WTC11 (cell line): Measurements from ENCODE around the gene USF2. TPM values are rescaled to one million over a fixed set of nuclear protein-coding genes. Genes with fewer than 3 reads are reported as not detected.

Experiments
- ATF1 ChIP-seq: sonication (generic); formaldehyde crosslinking; IDR thresholded peaks from 2 replicates; pipeline ENCODE4 v1.8.1; 2023; ENCODE audit warnings: mild to moderate bottlenecking, moderate library complexity, missing genetic modification reagents
- CBFB ChIP-seq: sonication (generic); formaldehyde crosslinking; IDR thresholded peaks from 2 replicates; pipeline ENCODE4 v1.8.1; 2022; ENCODE audit warnings: mild to moderate bottlenecking, low read depth, missing genetic modification reagents
- CREB1 ChIP-seq: sonication (generic); formaldehyde crosslinking; IDR thresholded peaks from 2 replicates; pipeline ENCODE4 v1.8.0; 2023; ENCODE audit warnings: mild to moderate bottlenecking, missing genetic modification reagents
- FOXK1 ChIP-seq: sonication (generic); formaldehyde crosslinking; IDR thresholded peaks from 2 replicates; pipeline ENCODE4 v1.8.0; 2022; ENCODE audit warnings: mild to moderate bottlenecking, moderate library complexity, missing genetic modification reagents
- GABPB1 ChIP-seq: sonication (generic); formaldehyde crosslinking; IDR thresholded peaks from 2 replicates; pipeline ENCODE4 v1.8.1; 2023; ENCODE audit warnings: mild to moderate bottlenecking, missing genetic modification reagents
- HMGXB4 ChIP-seq: sonication (generic); formaldehyde crosslinking; IDR thresholded peaks from 2 replicates; pipeline ENCODE4 v1.8.1; 2023; ENCODE audit warnings: mild to moderate bottlenecking, moderate library complexity, missing genetic modification reagents
- JUN ChIP-seq: sonication (generic); formaldehyde crosslinking; IDR thresholded peaks from 2 replicates; pipeline ENCODE4 v1.8.0; 2023; ENCODE audit warnings: mild to moderate bottlenecking, missing genetic modification reagents
- MAX ChIP-seq: sonication (generic); formaldehyde crosslinking; IDR thresholded peaks from 2 replicates; pipeline ENCODE4 v1.8.0; 2022; ENCODE audit warnings: mild to moderate bottlenecking, missing genetic modification reagents
- NFYB ChIP-seq: sonication (generic); formaldehyde crosslinking; conservative IDR thresholded peaks from 2 replicates; pipeline ENCODE4 v1.8.0; 2022; ENCODE audit warnings: low read depth, missing genetic modification reagents
- SMAD4 ChIP-seq: sonication (generic); formaldehyde crosslinking; IDR thresholded peaks from 2 replicates; pipeline ENCODE4 v1.8.0; 2022; ENCODE audit warnings: mild to moderate bottlenecking, missing genetic modification reagents
- USF2 ChIP-seq: sonication (generic); formaldehyde crosslinking; IDR thresholded peaks from 2 replicates; pipeline ENCODE4 v1.8.1; 2023; ENCODE audit warnings: mild to moderate bottlenecking, missing genetic modification reagents, moderate library complexity
- ZBTB21 ChIP-seq: sonication (generic); formaldehyde crosslinking; IDR thresholded peaks from 2 replicates; pipeline ENCODE4 v1.8.1; 2023; ENCODE audit warnings: mild to moderate bottlenecking, missing genetic modification reagents, borderline replicate concordance
- ZNF121 ChIP-seq: sonication (generic); formaldehyde crosslinking; IDR thresholded peaks from 2 replicates; pipeline ENCODE4 v1.8.0; 2023; ENCODE audit warnings: missing genetic modification reagents
- ZNF219 ChIP-seq: sonication (generic); formaldehyde crosslinking; IDR thresholded peaks from 2 replicates; pipeline ENCODE4 v1.8.0; 2023; ENCODE audit warnings: missing genetic modification reagents, mild to moderate bottlenecking, borderline replicate concordance
- ZNF232 ChIP-seq: sonication (generic); formaldehyde crosslinking; IDR thresholded peaks from 2 replicates; pipeline ENCODE4 v1.8.0; 2022; ENCODE audit warnings: mild to moderate bottlenecking, missing genetic modification reagents
- ZNF263 ChIP-seq: sonication (generic); formaldehyde crosslinking; IDR thresholded peaks from 2 replicates; pipeline ENCODE4 v1.8.1; 2022; ENCODE audit warnings: low read depth, mild to moderate bottlenecking, moderate library complexity, missing genetic modification reagents
- ZNF281 ChIP-seq: sonication (generic); formaldehyde crosslinking; IDR thresholded peaks from 2 replicates; pipeline ENCODE4 v1.8.0; 2023; ENCODE audit warnings: mild to moderate bottlenecking, missing genetic modification reagents
- ZNF317 ChIP-seq: sonication (generic); formaldehyde crosslinking; IDR thresholded peaks from 2 replicates; pipeline ENCODE4 v1.8.1; 2023; ENCODE audit warnings: low read depth, mild to moderate bottlenecking, moderate library complexity, missing genetic modification reagents, borderline replicate concordance
- ZNF423 ChIP-seq: fragments of 250-450 bp; sonication (Bioruptor Pico); IDR thresholded peaks from 2 replicates; pipeline ENCODE4 v2.1.2; 2022; ENCODE audit warnings: mild to moderate bottlenecking, moderate library complexity
- ZNF425 ChIP-seq: fragments of 250-450 bp; sonication (Bioruptor Pico); conservative IDR thresholded peaks from 2 replicates; pipeline ENCODE4 v1.9.0; 2021; ENCODE audit warnings: mild to moderate bottlenecking
- total RNA-seq: library from RNA; stranded (reverse); gene quantifications from 3 replicates; pipeline ENCODE4 v1.2.3, GENCODE V29; 2021
- TF ChIP-seq, protein P1 (sequence below): sonication (generic); formaldehyde crosslinking; IDR thresholded peaks from 2 replicates; pipeline ENCODE4 v1.8.1; 2022; ENCODE audit warnings: low read depth, mild to moderate bottlenecking, moderate library complexity, missing genetic modification reagents, borderline replicate concordance
- TF ChIP-seq, protein P2 (sequence below): fragments of 250-450 bp; sonication (Bioruptor Pico); IDR thresholded peaks from 2 replicates; pipeline ENCODE4 v1.8.0; 2021; ENCODE audit warnings: mild to moderate bottlenecking
- TF ChIP-seq, protein P3 (sequence below): fragments of 250-450 bp; sonication (Bioruptor Pico); IDR thresholded peaks from 2 replicates; pipeline ENCODE4 v1.9.0; 2021; ENCODE audit warnings: mild to moderate bottlenecking, borderline replicate concordance

The USF2 gene
- total RNA-seq, 1 experiment from 2014 or later: 109 TPM

DNA sequence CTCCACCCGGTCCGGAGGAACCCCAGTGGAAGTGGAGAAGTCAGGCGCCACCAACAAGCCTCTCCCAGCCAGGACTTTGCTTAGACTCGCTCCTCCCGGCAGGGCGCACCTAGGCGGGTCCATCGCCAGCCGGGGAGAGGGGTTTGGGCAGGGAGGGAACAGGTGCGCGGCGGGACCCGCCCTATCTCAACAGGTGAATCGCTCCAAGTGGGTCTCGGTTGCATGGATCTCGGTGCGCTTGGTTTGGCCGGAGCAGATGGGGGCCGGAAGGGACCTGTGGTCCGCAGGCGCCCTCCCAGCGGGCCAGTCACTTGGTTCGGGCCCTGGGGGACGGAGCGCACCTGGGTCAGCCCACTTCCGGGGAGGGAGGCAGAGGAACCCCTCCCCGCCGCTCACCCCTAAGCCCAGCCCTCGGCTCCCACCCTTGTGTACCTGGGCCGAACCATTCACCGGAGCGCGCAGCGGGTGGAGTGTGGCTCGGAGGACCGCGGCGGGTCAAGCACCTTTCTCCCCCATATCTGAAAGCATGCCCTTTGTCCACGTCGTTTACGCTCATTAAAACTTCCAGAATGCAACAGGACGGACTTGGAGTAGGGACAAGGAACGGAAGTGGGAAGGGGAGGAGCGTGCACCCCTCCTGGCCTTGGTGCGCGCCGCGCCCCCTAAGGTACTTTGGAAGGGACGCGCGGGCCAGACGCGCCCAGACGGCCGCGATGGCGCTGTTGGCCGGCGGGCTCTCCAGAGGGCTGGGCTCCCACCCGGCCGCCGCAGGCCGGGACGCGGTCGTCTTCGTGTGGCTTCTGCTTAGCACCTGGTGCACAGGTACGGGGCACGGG, 20.2 kb upstream of the USF2 start, which contains the start of gene LSR (continued):
- TF ChIP-seq CBFB (CRISPR knock-in tag): no peak; the same call in 1 of the 2 replicates
- TF ChIP-seq ATF1 (CRISPR knock-in tag): no peak
- TF ChIP-seq JUN (CRISPR knock-in tag): no peak
- no peak for TF ChIP-seq ZNF281
- no peak for TF ChIP-seq NFYB (CRISPR knock-in tag)
- TF ChIP-seq SMAD4 (CRISPR knock-in tag): no peak
- TF ChIP-seq, protein P1, sequence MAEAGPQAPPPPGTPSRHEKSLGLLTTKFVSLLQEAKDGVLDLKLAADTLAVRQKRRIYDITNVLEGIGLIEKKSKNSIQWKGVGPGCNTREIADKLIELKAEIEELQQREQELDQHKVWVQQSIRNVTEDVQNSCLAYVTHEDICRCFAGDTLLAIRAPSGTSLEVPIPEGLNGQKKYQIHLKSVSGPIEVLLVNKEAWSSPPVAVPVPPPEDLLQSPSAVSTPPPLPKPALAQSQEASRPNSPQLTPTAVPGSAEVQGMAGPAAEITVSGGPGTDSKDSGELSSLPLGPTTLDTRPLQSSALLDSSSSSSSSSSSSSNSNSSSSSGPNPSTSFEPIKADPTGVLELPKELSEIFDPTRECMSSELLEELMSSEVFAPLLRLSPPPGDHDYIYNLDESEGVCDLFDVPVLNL (CRISPR knock-in tag): 0 out of 2 replicates have a peak, but pooled peaks have one; percentile 45
- peak; percentile 64 for TF ChIP-seq GABPB1 (CRISPR knock-in tag)
- TF ChIP-seq USF2 (CRISPR knock-in tag): peak; percentile 21; the same call in 1 of the 2 replicates
- peak; percentile 45 for TF ChIP-seq MAX
- no peak for TF ChIP-seq ZNF423
- TF ChIP-seq CREB1 (CRISPR knock-in tag): no peak
- TF ChIP-seq ZNF232: peak; percentile 76
- no peak for TF ChIP-seq ZNF121 (CRISPR knock-in tag)
- TF ChIP-seq, protein P2, sequence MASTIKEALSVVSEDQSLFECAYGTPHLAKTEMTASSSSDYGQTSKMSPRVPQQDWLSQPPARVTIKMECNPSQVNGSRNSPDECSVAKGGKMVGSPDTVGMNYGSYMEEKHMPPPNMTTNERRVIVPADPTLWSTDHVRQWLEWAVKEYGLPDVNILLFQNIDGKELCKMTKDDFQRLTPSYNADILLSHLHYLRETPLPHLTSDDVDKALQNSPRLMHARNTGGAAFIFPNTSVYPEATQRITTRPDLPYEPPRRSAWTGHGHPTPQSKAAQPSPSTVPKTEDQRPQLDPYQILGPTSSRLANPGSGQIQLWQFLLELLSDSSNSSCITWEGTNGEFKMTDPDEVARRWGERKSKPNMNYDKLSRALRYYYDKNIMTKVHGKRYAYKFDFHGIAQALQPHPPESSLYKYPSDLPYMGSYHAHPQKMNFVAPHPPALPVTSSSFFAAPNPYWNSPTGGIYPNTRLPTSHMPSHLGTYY (CRISPR knock-in tag): peak; percentile 75; the same call in 1 of the 2 replicates
- no peak for TF ChIP-seq ZNF317 (CRISPR knock-in tag)
- TF ChIP-seq ZNF263: 0 out of 2 replicates have a peak, but pooled peaks have one; percentile 24
- no peak for TF ChIP-seq ZNF219
- peak; percentile 99 for TF ChIP-seq FOXK1 (CRISPR knock-in tag)
- no peak for TF ChIP-seq ZNF425
- TF ChIP-seq, protein P3, sequence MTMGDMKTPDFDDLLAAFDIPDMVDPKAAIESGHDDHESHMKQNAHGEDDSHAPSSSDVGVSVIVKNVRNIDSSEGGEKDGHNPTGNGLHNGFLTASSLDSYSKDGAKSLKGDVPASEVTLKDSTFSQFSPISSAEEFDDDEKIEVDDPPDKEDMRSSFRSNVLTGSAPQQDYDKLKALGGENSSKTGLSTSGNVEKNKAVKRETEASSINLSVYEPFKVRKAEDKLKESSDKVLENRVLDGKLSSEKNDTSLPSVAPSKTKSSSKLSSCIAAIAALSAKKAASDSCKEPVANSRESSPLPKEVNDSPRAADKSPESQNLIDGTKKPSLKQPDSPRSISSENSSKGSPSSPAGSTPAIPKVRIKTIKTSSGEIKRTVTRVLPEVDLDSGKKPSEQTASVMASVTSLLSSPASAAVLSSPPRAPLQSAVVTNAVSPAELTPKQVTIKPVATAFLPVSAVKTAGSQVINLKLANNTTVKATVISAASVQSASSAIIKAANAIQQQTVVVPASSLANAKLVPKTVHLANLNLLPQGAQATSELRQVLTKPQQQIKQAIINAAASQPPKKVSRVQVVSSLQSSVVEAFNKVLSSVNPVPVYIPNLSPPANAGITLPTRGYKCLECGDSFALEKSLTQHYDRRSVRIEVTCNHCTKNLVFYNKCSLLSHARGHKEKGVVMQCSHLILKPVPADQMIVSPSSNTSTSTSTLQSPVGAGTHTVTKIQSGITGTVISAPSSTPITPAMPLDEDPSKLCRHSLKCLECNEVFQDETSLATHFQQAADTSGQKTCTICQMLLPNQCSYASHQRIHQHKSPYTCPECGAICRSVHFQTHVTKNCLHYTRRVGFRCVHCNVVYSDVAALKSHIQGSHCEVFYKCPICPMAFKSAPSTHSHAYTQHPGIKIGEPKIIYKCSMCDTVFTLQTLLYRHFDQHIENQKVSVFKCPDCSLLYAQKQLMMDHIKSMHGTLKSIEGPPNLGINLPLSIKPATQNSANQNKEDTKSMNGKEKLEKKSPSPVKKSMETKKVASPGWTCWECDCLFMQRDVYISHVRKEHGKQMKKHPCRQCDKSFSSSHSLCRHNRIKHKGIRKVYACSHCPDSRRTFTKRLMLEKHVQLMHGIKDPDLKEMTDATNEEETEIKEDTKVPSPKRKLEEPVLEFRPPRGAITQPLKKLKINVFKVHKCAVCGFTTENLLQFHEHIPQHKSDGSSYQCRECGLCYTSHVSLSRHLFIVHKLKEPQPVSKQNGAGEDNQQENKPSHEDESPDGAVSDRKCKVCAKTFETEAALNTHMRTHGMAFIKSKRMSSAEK: no peak
- peak; percentile 81 for TF ChIP-seq HMGXB4 (CRISPR knock-in tag)
- 0 out of 2 replicates have a peak, but pooled peaks have one; percentile 36 for TF ChIP-seq ZBTB21 (CRISPR knock-in tag)
